WI38 (cell line): ENCODE data around the gene ADORA2B.

Experiments
- H3K4me3 ChIP-seq: 2 replicates; pipeline ENCODE4 v1.5.1; 2011; ENCODE audit warnings: low read depth, mild to moderate bottlenecking, control low read depth, low read length
- TF ChIP-seq, protein P1 (sequence below): IDR thresholded peaks from 2 replicates; pipeline ENCODE4 v1.5.1; 2012; ENCODE audit warnings: low read depth, mild to moderate bottlenecking, control low read depth, low read length

Gene ADORA2B

GRCh38 chr17:15947976-15948752, 3.2 kb downstream of the ADORA2B start:
- H3K4me3 ChIP-seq, result no peak overlapping the region; the same call in 1 of the 2 replicates
- TF ChIP-seq, protein P1, sequence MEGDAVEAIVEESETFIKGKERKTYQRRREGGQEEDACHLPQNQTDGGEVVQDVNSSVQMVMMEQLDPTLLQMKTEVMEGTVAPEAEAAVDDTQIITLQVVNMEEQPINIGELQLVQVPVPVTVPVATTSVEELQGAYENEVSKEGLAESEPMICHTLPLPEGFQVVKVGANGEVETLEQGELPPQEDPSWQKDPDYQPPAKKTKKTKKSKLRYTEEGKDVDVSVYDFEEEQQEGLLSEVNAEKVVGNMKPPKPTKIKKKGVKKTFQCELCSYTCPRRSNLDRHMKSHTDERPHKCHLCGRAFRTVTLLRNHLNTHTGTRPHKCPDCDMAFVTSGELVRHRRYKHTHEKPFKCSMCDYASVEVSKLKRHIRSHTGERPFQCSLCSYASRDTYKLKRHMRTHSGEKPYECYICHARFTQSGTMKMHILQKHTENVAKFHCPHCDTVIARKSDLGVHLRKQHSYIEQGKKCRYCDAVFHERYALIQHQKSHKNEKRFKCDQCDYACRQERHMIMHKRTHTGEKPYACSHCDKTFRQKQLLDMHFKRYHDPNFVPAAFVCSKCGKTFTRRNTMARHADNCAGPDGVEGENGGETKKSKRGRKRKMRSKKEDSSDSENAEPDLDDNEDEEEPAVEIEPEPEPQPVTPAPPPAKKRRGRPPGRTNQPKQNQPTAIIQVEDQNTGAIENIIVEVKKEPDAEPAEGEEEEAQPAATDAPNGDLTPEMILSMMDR, result no peak

GRCh38 chr17:15951368-15952047, 6.6 kb downstream of the ADORA2B start:
- TF ChIP-seq, protein P1, result no peak

DNA sequence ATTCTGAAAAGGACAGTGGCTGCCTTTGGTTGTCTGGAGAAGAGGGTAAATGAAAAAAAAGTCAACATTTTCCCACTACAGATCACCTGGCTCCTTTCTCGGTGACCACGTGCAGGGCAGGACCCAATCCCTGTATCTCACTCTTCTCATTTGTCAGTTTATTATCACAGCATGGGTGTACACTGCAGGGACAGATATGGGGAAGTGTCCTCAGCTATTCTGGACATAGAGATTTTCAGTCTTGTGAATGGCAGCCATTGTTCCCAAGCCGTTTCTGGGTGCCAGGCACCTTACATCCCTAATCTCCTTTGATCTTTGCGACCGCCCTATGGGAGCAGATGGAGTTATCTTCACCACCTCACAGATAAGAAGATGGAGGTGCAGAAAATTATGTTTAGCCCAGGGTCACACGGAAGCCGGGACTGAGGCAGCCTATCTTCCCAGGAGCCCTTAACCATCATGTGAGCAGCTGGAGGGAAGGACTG, 7.2 kb downstream of the ADORA2B start:
- TF ChIP-seq, protein P1, result no peak
- no peak overlapping the region for H3K4me3 ChIP-seq

More at GRCh38 chr17:15951368-15952047, 6.6 kb downstream of the ADORA2B start:
- H3K4me3 ChIP-seq, result no peak overlapping the region

- H3K4me3 ChIP-seq, result no peak overlapping the region
- TF ChIP-seq, protein P1, result no peak
These were observed 8.2 kb downstream of the ADORA2B start for GRCh38 chr17:15952916-15953790.

DNA sequence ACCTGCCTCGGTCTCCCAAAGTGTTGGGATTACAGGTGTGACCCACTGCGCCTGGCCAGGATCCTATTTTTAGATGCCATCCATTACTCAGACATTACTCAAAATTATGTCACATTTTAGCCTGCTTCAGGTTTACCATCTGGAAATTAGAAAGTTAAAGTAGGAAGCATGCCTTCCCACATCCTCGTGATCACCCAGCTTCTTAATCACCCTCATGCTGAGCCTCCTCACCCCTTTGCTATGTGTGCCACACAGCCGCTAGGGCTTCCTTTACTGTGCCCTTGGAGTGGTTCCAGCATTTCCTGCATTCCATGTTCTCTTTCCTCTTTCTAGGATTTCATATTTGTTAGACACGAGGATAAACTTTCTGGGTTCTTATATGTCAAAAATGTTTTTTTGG, 9.3 kb downstream of the ADORA2B start:
- TF ChIP-seq, protein P1, result no peak
- H3K4me3 ChIP-seq, result no peak overlapping the region

GRCh38 chr17:15955793-15956541, 11.0 kb downstream of the ADORA2B start:
- TF ChIP-seq, protein P1, result no peak
- H3K4me3 ChIP-seq, result no peak overlapping the region
